AG09309 (cell line): ENCODE measurements around the gene BBS5.

Experiments used
- DNase-seq: peaks from one replicate; pipeline ENCODE4 v3.0.0-alpha.2; 2010; ENCODE audit warnings: low read depth
- H3K4me3 ChIP-seq: 2 replicates; pipeline ENCODE4 v1.5.1; 2011; ENCODE audit warnings: mild to moderate bottlenecking, low read depth, low read length, moderate library complexity; ENCODE audit not compliant: control insufficient read depth
- TF ChIP-seq, protein P1 (sequence below): IDR thresholded peaks from 2 replicates; pipeline ENCODE4 v1.5.1; 2011; ENCODE audit warnings: mild to moderate bottlenecking, low read depth, low read length, inconsistent platforms; ENCODE audit not compliant: insufficient read depth, control insufficient read depth; ENCODE audit errors: missing control alignments

The BBS5 gene

DNA sequence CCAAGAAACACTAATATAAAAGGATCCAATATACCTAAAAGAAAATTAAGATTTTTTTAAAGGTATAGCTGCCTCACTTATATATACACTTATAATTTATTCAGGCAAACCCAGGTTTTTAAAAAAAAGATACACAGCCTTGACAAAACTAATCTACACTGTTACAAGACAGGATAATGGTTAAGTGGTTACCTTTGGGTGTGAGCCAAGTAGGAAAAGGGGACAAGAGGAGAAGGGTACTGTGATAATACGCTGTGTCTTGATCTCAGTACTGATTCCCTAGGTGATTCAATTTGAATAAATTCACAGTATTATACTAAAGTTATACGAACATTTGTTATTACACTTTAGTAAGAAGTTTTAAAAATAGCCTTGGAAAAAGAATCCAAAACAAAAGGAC lies 60.9 kb downstream of the BBS5 start:
- no peak for DNase-seq
- TF ChIP-seq, protein P1, sequence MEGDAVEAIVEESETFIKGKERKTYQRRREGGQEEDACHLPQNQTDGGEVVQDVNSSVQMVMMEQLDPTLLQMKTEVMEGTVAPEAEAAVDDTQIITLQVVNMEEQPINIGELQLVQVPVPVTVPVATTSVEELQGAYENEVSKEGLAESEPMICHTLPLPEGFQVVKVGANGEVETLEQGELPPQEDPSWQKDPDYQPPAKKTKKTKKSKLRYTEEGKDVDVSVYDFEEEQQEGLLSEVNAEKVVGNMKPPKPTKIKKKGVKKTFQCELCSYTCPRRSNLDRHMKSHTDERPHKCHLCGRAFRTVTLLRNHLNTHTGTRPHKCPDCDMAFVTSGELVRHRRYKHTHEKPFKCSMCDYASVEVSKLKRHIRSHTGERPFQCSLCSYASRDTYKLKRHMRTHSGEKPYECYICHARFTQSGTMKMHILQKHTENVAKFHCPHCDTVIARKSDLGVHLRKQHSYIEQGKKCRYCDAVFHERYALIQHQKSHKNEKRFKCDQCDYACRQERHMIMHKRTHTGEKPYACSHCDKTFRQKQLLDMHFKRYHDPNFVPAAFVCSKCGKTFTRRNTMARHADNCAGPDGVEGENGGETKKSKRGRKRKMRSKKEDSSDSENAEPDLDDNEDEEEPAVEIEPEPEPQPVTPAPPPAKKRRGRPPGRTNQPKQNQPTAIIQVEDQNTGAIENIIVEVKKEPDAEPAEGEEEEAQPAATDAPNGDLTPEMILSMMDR = no peak
- H3K4me3 ChIP-seq = no peak overlapping the region

DNA sequence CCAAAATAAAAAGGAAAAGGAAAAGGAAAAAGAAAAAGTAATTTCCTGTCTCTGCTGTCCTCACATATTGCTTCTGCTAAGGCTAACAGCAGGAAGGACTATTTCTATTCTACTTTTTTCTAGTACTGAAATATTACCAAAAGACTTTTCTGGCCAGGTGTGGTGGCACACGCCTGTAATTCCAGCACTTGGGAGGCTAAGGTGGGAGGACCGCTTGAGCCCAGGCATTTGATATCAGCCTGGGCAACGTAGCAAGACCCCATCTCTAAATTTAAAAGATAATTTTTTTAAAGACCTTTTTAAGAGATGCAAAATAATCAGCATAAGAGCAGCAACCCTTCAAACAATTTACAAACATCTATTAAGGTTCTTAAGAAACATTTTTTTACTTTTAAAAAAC lies 63.1 kb downstream of the BBS5 start:
- DNase-seq = no peak
- TF ChIP-seq, protein P1 = no peak
- H3K4me3 ChIP-seq = no peak overlapping the region

DNA sequence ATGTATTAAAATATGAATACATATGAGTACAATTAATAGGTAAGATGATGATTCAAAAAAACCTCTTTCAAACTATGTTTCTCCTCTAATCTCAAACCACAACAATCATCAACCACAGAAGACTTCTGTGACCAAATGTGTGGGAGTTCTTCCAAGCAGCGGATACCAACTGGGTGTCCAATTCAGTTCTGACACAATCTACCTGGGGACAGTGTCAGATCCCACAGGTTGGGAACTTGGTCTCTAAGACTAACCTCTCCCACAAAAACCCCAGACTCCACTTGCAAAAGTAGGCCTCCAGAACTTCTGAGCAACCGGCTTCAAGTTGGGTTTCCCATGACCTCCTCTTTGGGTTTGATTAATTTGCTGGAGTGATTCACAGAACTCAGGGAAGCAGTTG lies 67.5 kb downstream of the BBS5 start:
- TF ChIP-seq, protein P1 = no peak
- no peak overlapping the region for H3K4me3 ChIP-seq
- no peak for DNase-seq
